ENCODE measurements around the gene DPM1. TPM values are rescaled to one million over a fixed set of nuclear protein-coding genes. Genes with fewer than 3 reads are reported as not detected.
A peak's percentile ranks its signal among the peaks of the same experiment; 100 is the strongest.

The DPM1 gene
- total RNA-seq, 1 experiment from 2014 or later = 138 TPM

- no peaks in the 10 kb centered on the region for H3K9me3 ChIP-seq (replicated peaks)
- no peak overlapping the region for H3K27ac ChIP-seq
- H3K4me1 ChIP-seq (replicated peaks) = no peaks in the 10 kb centered on the region
- no peak for DNase-seq (ENCODE audit: low read depth in 1 of 2, low spot score in 2 of 2)
- no peaks in the 10 kb centered on the region for H3K36me3 ChIP-seq
- no peaks in the 10 kb centered on the region for H3K27me3 ChIP-seq (replicated peaks)
- H3K4me3 ChIP-seq = no peak overlapping the region
Measured at GRCh38 chr20:50967586-50967985, 9.3 kb upstream of the DPM1 start.

- Histone ChIP-seq H3K36me3 (peaks cover 25% of the 10 kb centered on the region), H3K4me1 (replicated peaks) (peaks cover 14% of the 10 kb centered on the region), H3K4me3 (peak overlapping the region; percentile 75), H3K27me3 (replicated peaks) (no peaks in the 10 kb centered on the region), H3K9me3 (replicated peaks) (no peaks in the 10 kb centered on the region), H3K27ac (no peak overlapping the region; the same call in 1 of the 2 replicates)
- DNase-seq (ENCODE audit: low read depth in 1 of 2, low spot score in 2 of 2) = no peak
Measured at GRCh38 chr20:50959543-50960126, 1.3 kb upstream of the DPM1 start.

- H3K27ac ChIP-seq = peak within 1 kb of the TSS; percentile 99
- peak within 1 kb of the TSS; percentile 75 for H3K4me3 ChIP-seq
- peaks cover 14% of the 10 kb centered on the region for H3K4me1 ChIP-seq (replicated peaks)
- peaks cover 33% of the 10 kb centered on the region for H3K36me3 ChIP-seq
- no peaks in the 10 kb centered on the region for H3K9me3 ChIP-seq (replicated peaks)
- peak; percentile 86 to 96 for DNase-seq (ENCODE audit: low read depth in 1 of 2, low spot score in 2 of 2)
- no peaks in the 10 kb centered on the region for H3K27me3 ChIP-seq (replicated peaks)
Measured at GRCh38 chr20:50958615-50959542, 547 bp upstream of the DPM1 start, which contains the start of gene MOCS3. Gene MOCS3 (plus strand): TSS chr20:50958818. CDS start chr20:50958843, 25 bp downstream.

DNA sequence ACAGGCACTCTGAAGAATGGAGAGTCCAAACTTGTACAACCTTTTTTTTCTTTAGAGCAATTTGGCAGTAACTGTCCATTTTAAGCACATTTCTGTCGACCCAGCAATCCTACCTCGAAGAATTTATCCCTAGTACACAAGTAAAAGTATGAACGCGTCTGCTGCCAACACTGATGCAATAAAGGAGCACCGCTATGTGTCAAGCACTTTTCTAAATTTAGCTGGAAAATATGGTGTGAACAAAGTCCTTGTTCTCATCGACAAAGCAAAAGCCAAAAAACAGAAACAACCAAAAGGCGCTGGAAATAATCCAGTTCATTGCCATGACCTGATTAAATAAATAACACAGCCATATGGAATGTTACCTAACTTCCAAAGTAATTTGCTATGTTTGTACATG is 1.1 kb downstream of the DPM1 start:
- Histone ChIP-seq H3K36me3 (peaks cover 48% of the 10 kb centered on the region), H3K27me3 (replicated peaks) (no peaks in the 10 kb centered on the region), H3K4me1 (replicated peaks) (peaks cover 14% of the 10 kb centered on the region), H3K4me3 (peak overlapping the region; percentile 75), H3K9me3 (replicated peaks) (no peaks in the 10 kb centered on the region), H3K27ac (peak overlapping the region; percentile 99; the same call in 1 of the 2 replicates)
- DNase-seq (ENCODE audit: low read depth in 1 of 2, low spot score in 2 of 2) = no peak

- peaks cover 72% of the 10 kb centered on the region for H3K36me3 ChIP-seq
- no peaks in the 10 kb centered on the region for H3K9me3 ChIP-seq (replicated peaks)
- DNase-seq (ENCODE audit: low read depth in 1 of 2, low spot score in 2 of 2) = no peak
- H3K27me3 ChIP-seq (replicated peaks) = no peaks in the 10 kb centered on the region
- H3K27ac ChIP-seq = no peak overlapping the region
- no peak overlapping the region for H3K4me3 ChIP-seq
- H3K4me1 ChIP-seq (replicated peaks) = peaks cover 5% of the 10 kb centered on the region
Measured at GRCh38 chr20:50953821-50954220, 4.5 kb downstream of the DPM1 start.

DNA sequence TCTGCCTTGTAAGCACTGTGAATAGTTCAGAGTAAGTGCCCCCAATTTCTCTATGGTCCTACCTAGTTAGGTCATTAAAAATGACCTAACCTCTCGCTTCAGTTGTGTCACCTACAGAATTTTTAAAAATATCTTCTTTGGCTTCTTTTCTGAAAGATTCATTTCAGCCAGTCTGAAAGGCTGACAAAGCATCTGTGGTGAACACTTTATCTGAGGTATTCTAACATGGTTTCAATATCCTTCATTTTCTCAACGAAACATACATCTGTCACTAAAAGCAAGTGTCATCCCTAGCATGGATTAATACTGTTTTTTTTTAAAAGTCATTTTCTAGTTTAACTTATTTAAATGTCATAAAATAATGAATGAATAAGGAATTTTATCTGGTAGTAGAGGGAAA is 5.1 kb downstream of the DPM1 start:
- Histone ChIP-seq H3K27ac (no peak overlapping the region), H3K4me3 (no peak overlapping the region), H3K4me1 (replicated peaks) (peaks cover 5% of the 10 kb centered on the region), H3K9me3 (replicated peaks) (no peaks in the 10 kb centered on the region), H3K36me3 (peaks cover 75% of the 10 kb centered on the region), H3K27me3 (replicated peaks) (no peaks in the 10 kb centered on the region)
- DNase-seq (ENCODE audit: low read depth in 1 of 2, low spot score in 2 of 2) = no peak

DNA sequence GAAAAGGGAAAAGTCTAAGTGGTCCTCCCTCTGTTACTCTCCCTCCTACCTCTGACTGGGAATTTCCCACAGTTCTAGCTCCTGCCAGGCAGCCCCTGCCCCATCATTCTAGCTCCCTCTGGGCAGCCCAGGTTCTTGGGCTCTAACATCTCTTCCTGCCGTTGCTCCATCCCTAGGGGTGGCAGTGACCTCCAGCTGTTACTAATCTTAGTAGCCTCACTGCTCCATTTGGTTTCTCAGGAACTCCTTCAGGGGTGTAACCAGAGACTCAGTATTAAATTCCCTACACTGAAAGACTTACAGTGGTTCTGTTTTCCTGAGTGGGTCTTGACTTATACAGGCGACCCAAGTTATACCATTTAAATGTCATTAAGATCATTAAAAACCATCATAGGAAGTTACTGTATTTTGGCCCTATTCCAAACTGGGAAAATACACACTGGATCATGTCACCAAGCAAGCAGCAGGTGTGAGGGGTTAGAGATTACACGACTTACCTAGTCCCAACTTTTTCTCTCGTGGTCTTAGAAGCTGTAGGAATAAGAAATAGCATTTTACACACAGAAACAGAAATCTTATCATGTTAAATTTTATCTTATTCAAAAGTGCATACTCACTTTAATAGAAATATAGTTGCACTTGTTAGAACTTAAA is 10.1 kb downstream of the DPM1 start:
- Histone ChIP-seq H3K4me1 (replicated peaks) (no peaks in the 10 kb centered on the region), H3K27me3 (replicated peaks) (no peaks in the 10 kb centered on the region), H3K9me3 (replicated peaks) (no peaks in the 10 kb centered on the region), H3K27ac (no peak overlapping the region), H3K4me3 (no peak overlapping the region), H3K36me3 (peaks cover 98% of the 10 kb centered on the region)
- no peak for DNase-seq (ENCODE audit: low read depth in 1 of 2, low spot score in 2 of 2)

- Histone ChIP-seq H3K27ac (no peak overlapping the region), H3K36me3 (peaks cover 94% of the 10 kb centered on the region), H3K27me3 (replicated peaks) (no peaks in the 10 kb centered on the region), H3K4me3 (no peak overlapping the region), H3K4me1 (replicated peaks) (no peaks in the 10 kb centered on the region), H3K9me3 (replicated peaks) (no peaks in the 10 kb centered on the region)
- DNase-seq (ENCODE audit: low read depth in 1 of 2, low spot score in 2 of 2) = no peak
Measured at GRCh38 chr20:50943069-50943468, 15.3 kb downstream of the DPM1 start.

DNA sequence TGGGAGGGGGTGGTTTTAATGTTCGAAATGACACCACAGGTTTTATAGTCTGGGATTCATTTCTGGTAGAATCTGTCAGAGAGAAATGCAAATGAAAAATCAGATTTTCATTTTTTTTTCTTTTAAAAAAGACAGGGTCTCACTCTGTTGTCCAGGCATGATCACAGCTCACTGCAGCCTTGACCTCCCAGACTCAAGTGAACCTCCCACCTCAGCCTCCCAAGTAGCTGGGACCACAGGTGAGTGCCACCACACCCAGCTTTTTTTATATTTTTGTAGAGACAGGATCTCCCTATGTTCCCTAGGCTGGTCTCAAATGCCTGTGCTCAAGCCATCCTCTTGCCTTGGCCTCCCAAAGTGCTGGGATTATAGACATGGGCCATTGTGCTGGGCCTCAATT is 24.7 kb downstream of the DPM1 start:
- H3K27ac ChIP-seq = peak overlapping the region; percentile 5; the same call in 1 of the 2 replicates
- H3K27me3 ChIP-seq (replicated peaks) = no peaks in the 10 kb centered on the region
- peaks cover 69% of the 10 kb centered on the region for H3K36me3 ChIP-seq
- H3K9me3 ChIP-seq (replicated peaks) = no peaks in the 10 kb centered on the region
- H3K4me3 ChIP-seq = no peak overlapping the region
- H3K4me1 ChIP-seq (replicated peaks) = peaks cover 25% of the 10 kb centered on the region
- no peak for DNase-seq (ENCODE audit: low read depth in 1 of 2, low spot score in 2 of 2)

DNA sequence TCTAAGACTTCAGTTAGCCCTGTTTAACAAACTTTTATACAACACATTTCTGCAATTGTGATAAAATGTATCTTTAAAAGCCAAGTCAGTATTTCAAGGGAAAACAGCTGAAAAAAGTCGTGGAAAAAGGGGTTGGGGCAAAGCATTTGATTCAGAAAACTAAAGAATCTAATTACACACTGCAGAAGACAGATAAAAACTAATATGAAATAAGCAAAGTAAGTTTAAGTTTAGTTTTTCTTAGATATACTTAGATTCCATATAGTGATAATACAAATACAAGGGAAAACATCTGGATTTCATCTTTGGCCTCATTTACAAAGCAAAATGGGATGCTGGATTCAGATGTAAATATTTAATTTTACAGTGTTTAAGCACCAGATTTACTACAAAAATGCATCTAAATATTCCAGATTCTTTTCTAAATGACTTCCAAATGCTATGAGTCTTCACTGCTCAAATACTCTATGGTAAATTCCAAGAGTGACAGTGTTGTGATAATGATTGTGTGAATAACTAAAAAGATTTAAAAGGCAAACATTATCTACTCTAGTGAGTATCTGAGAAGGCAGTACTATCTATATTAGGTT is 25.5 kb downstream of the DPM1 start:
- no peak overlapping the region for H3K4me3 ChIP-seq
- H3K9me3 ChIP-seq (replicated peaks) = no peaks in the 10 kb centered on the region
- peak in 1 of 2 experiments; percentile 41 for DNase-seq (ENCODE audit: low read depth in 1 of 2, low spot score in 2 of 2)
- H3K4me1 ChIP-seq (replicated peaks) = peaks cover 29% of the 10 kb centered on the region
- H3K36me3 ChIP-seq = peaks cover 69% of the 10 kb centered on the region
- no peaks in the 10 kb centered on the region for H3K27me3 ChIP-seq (replicated peaks)
- H3K27ac ChIP-seq = no peak overlapping the region; the same call in 1 of the 2 replicates

DNA sequence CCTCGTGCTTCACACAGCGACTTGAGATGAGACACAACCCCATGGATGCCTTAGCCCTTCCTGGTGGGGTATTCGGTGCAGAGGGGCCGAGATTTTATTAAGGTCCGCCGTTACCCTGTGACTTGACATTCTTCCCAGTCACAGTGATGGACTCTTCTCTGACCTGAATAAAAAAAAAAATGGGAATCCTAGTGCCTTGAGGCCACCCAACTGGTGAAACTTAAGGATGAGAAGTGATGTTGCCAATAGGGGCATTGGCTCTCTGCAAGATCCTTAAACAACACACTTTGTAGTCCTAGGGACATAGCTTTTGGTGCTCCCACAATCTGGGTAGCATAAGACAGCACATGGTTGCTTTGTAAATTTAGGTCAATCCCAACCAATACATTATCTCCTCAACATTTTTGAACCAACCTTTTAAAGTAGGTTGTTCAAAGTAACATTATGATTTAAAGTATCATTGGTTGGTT is 26.3 kb downstream of the DPM1 start:
- Histone ChIP-seq H3K4me3 (peak overlapping the region; percentile 78), H3K27me3 (replicated peaks) (no peaks in the 10 kb centered on the region), H3K27ac (peak overlapping the region; percentile 93), H3K36me3 (peaks cover 75% of the 10 kb centered on the region), H3K9me3 (replicated peaks) (no peaks in the 10 kb centered on the region), H3K4me1 (replicated peaks) (peaks cover 29% of the 10 kb centered on the region)
- DNase-seq (ENCODE audit: low read depth in 1 of 2, low spot score in 2 of 2) = no peak

DNA sequence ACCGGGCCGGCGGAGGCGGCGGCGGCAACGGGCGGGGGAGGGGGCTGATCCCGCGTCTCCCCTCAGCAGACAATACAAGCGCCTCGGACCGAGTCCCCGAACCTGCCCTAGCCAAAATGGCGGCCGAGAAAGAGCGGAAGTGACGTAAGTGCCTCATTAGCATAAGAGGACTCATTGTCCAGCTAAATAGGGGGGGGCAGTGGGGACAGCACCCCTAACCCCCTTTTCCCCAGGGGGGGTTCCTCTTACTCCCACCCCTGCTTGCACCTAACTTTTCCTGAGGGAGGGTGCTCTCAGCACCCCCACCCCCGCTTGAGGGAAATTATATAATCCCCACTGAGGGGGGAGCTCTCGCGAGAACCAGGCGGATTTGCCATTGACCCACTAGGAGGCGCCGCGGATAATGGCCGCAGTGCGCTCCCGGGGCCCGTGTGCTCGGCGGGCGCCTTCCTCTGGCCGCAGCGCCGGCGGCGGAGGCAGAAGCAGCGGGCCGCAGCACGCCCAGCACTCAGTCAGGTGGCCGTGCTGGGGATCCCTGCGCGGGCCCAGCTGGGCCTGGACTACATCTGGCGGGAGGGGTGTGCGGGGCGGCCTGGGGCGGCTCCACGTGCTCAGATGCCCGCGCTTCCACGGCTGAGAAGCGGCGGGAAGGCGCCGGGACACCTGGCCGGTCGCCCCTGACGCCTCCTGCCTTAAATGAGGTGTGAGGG is 26.9 kb downstream of the DPM1 start, which contains the start of gene ADNP:
Gene ADNP (minus strand): TSS at position 132 of the 710 bp plus-strand sequence. CDS start 27,441 bp downstream, outside the sequence.
- Histone ChIP-seq H3K27ac (peak within 1 kb of the TSS; percentile 93), H3K4me3 (peak within 1 kb of the TSS; percentile 78), H3K36me3 (peaks cover 74% of the 10 kb centered on the region), H3K27me3 (replicated peaks) (no peaks in the 10 kb centered on the region), H3K9me3 (replicated peaks) (no peaks in the 10 kb centered on the region), H3K4me1 (replicated peaks) (peaks cover 29% of the 10 kb centered on the region)
- DNase-seq (ENCODE audit: low read depth in 1 of 2, low spot score in 2 of 2) = peak; percentile 92 to 97

- Histone ChIP-seq H3K4me1 (replicated peaks) (peaks cover 29% of the 10 kb centered on the region), H3K36me3 (peaks cover 72% of the 10 kb centered on the region), H3K27ac (peak overlapping the region; percentile 93), H3K9me3 (replicated peaks) (no peaks in the 10 kb centered on the region), H3K4me3 (peak overlapping the region; percentile 78), H3K27me3 (replicated peaks) (no peaks in the 10 kb centered on the region)
- DNase-seq (ENCODE audit: low read depth in 1 of 2, low spot score in 2 of 2) = no peak
Measured at GRCh38 chr20:50930976-50931305, 27.4 kb downstream of the DPM1 start.
